T1000 (cell line): ENCODE measurements around the gene KLK10.
"Not testable (repeated sequence)": the region's sequence is repeated elsewhere in the genome, so short reads cannot be mapped to it uniquely, and the experiment has no call there.

Experiments used
- DNase-seq: peaks from one replicate; lab custom pipeline; 2025; ENCODE audit warnings: mixed read lengths; lab: John Stamatoyannopoulos, UW

Gene KLK10

GRCh38 chr19:51001515-51001914 lies 18.0 kb downstream of the KLK10 start, which contains the start of gene KLK8:
TSS of gene KLK8 (minus strand) at chr19:51001604. CDS start at chr19:51001167, 437 bp downstream.
- DNase-seq, result no peak

GRCh38 chr19:51000981-51001380 lies 18.5 kb downstream of the KLK10 start:
- no peak for DNase-seq

- no peak for DNase-seq
Measured at GRCh38 chr19:51000426-51000825, 19.1 kb downstream of the KLK10 start.

- no peak for DNase-seq
Measured at GRCh38 chr19:50998686-50999085, 20.8 kb downstream of the KLK10 start.

- no peak for DNase-seq
Measured at GRCh38 chr19:50998061-50998460, 21.4 kb downstream of the KLK10 start.

- no peak for DNase-seq
Measured at GRCh38 chr19:50994129-50994528, 25.4 kb downstream of the KLK10 start.

- DNase-seq, result no peak
Measured at GRCh38 chr19:50992666-50993035, 26.9 kb downstream of the KLK10 start.

GRCh38 chr19:50984416-50984815 lies 35.1 kb downstream of the KLK10 start:
- DNase-seq, result not testable (repeated sequence)

GRCh38 chr19:50983625-50984292 lies 35.8 kb downstream of the KLK10 start, which contains the start of gene KLK7:
TSS of gene KLK7 (minus strand) at chr19:50983917. CDS start at chr19:50982399, 1,518 bp downstream.
- DNase-seq, result no peak

- DNase-seq, result no peak
Measured at GRCh38 chr19:50982186-50982585, 37.3 kb downstream of the KLK10 start.

GRCh38 chr19:50981587-50982146 lies 37.8 kb downstream of the KLK10 start:
- no peak for DNase-seq

GRCh38 chr19:50980208-50980607 lies 39.3 kb downstream of the KLK10 start:
- DNase-seq, result no peak

- DNase-seq, result no peak
Measured at GRCh38 chr19:50979758-50980157, 39.8 kb downstream of the KLK10 start.

GRCh38 chr19:50978772-50979390 lies 40.6 kb downstream of the KLK10 start:
- DNase-seq, result no peak

GRCh38 chr19:50977626-50978025 lies 41.9 kb downstream of the KLK10 start:
- DNase-seq, result no peak

- DNase-seq, result no peak
Measured at GRCh38 chr19:50975766-50976165, 43.7 kb downstream of the KLK10 start.

GRCh38 chr19:50974702-50975556 lies 44.6 kb downstream of the KLK10 start:
- DNase-seq, result no peak

- DNase-seq, result no peak
Measured at GRCh38 chr19:50972795-50973376, 46.6 kb downstream of the KLK10 start.

GRCh38 chr19:50969810-50970209 lies 49.7 kb downstream of the KLK10 start:
- DNase-seq, result not testable (repeated sequence)

GRCh38 chr19:50969413-50969760 lies 50.1 kb downstream of the KLK10 start, which contains the start of gene KLK6:
TSS of gene KLK6 (minus strand) at chr19:50969591. CDS start at chr19:50968104, 1,487 bp downstream.
- no peak for DNase-seq

GRCh38 chr19:50968716-50969412 lies 50.6 kb downstream of the KLK10 start:
- DNase-seq, result no peak
